Measurements from ENCODE around the gene ORMDL3.

ORMDL3 gene

GRCh38 chr17:39927101-39927928, at the start of gene ORMDL3, which contains the start of gene LRRC3C:
Gene ORMDL3, minus strand, starts transcription at chr17:39927601. Its CDS starts 3,398 bp downstream, at chr17:39924203.
Gene LRRC3C, plus strand, starts transcription at chr17:39927732. Its CDS starts 13,792 bp downstream, at chr17:39941524.
- peak within 1 kb of the TSS; percentile 92 for H3K4me3 ChIP-seq
- peak; percentile 64 for DNase-seq (ENCODE audit: low read depth, low spot score)
- H3K27ac ChIP-seq = no peak within 1 kb of the TSS; the same call in 1 of the 2 replicates
- no peaks in the 10 kb centered on the region for H3K9me3 ChIP-seq (ENCODE audit: low read depth, low read length)
- peak within 1 kb of the TSS; percentile 90 for H3K9ac ChIP-seq (ENCODE audit: insufficient read length)
- TF ChIP-seq EZH2 (IDR thresholded peaks at IDR 0.05) (no peak), POLR2AphosphoS5 (IDR thresholded peaks at IDR 0.05; ENCODE audit: borderline replicate concordance, low read depth, low read length) (peak; percentile 85), FOXP2 (optimal IDR thresholded peaks at IDR 0.05; ENCODE audit: control extremely low read depth, extremely low read length, insufficient read depth) (no peak)
- H3K36me3 ChIP-seq (ENCODE audit: insufficient read depth, low read length) = peaks cover 6% of the 10 kb centered on the region; the same call in 1 of the 2 replicates

GRCh38 chr17:39975801-39976200, 48.4 kb upstream of the ORMDL3 start:
- TF ChIP-seq FOXP2 (optimal IDR thresholded peaks at IDR 0.05; ENCODE audit: control extremely low read depth, extremely low read length, insufficient read depth) = no peak
- DNase-seq (ENCODE audit: low read depth, low spot score) = no peak
- Histone ChIP-seq H3K36me3 (ENCODE audit: insufficient read depth, low read length) (no peaks in the 10 kb centered on the region), H3K4me3 (no peak overlapping the region), H3K9me3 (ENCODE audit: low read depth, low read length) (no peaks in the 10 kb centered on the region), H3K9ac (ENCODE audit: insufficient read length) (no peak overlapping the region), H3K27ac (no peak overlapping the region)

DNA sequence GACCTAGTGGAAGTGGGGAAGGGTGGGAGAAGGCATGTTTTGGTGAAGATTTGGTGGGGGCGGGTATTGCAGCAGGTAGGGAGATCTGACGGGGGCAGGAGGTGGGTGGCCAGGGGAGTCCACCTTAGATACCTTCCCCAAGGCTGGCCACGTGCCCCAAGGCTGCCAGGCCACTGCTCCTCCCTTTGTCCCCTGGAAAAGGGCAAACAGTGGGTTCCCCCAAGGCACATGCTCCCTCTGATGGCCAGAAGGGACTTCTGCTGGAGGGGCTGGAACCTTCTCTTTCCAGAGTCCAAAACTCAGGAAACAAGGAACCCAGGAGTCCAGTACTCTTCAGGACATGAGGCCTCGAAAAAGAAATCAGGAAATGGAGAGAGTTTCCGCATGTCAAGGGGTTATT, 47.0 kb upstream of the ORMDL3 start:
- no peak overlapping the region for H3K27ac ChIP-seq
- no peak overlapping the region for H3K9ac ChIP-seq (ENCODE audit: insufficient read length)
- no peak overlapping the region for H3K4me3 ChIP-seq
- no peaks in the 10 kb centered on the region for H3K9me3 ChIP-seq (ENCODE audit: low read depth, low read length)
- no peaks in the 10 kb centered on the region for H3K36me3 ChIP-seq (ENCODE audit: insufficient read depth, low read length)
- no peak for DNase-seq (ENCODE audit: low read depth, low spot score)
- no peak for TF ChIP-seq FOXP2 (optimal IDR thresholded peaks at IDR 0.05; ENCODE audit: control extremely low read depth, extremely low read length, insufficient read depth)
- TF ChIP-seq POLR2AphosphoS5 (IDR thresholded peaks at IDR 0.05; ENCODE audit: borderline replicate concordance, low read depth, low read length) = no peak
- TF ChIP-seq EZH2 (IDR thresholded peaks at IDR 0.05) = no peak

DNA sequence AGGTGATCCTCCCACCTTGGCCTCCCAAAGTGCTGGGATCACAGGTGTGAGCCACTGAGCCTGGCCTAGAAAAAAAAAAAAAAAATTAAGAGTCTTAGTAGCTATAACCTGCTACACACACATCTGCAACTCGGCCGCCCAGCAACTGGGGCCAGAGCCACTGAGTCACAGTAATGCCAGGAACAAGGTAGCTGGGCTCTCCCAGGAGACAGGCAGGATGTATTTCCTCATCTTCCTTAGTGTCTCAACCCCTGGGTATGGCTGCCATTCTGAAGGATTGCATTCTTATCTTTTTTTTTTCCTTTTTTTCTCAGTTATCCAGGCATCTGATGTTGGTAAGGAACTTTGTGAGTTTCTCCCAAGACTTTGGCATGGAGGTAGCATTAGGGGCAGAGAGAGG, 46.1 kb upstream of the ORMDL3 start:
- H3K36me3 ChIP-seq (ENCODE audit: insufficient read depth, low read length) = no peaks in the 10 kb centered on the region
- TF ChIP-seq POLR2AphosphoS5 (IDR thresholded peaks at IDR 0.05; ENCODE audit: borderline replicate concordance, low read depth, low read length) (no peak), FOXP2 (optimal IDR thresholded peaks at IDR 0.05; ENCODE audit: control extremely low read depth, extremely low read length, insufficient read depth) (no peak), EZH2 (IDR thresholded peaks at IDR 0.05) (no peak)
- no peak overlapping the region for H3K27ac ChIP-seq

GRCh38 chr17:39972271-39972670, 44.9 kb upstream of the ORMDL3 start:
- DNase-seq (ENCODE audit: low read depth, low spot score) = no peak
- peak overlapping the region; percentile 57 for H3K9ac ChIP-seq (ENCODE audit: insufficient read length)
- no peak overlapping the region for H3K4me3 ChIP-seq
- no peaks in the 10 kb centered on the region for H3K36me3 ChIP-seq (ENCODE audit: insufficient read depth, low read length)
- H3K27ac ChIP-seq = no peak overlapping the region
- TF ChIP-seq FOXP2 (optimal IDR thresholded peaks at IDR 0.05; ENCODE audit: control extremely low read depth, extremely low read length, insufficient read depth) (no peak), EZH2 (IDR thresholded peaks at IDR 0.05) (no peak), POLR2AphosphoS5 (IDR thresholded peaks at IDR 0.05; ENCODE audit: borderline replicate concordance, low read depth, low read length) (no peak)
- H3K9me3 ChIP-seq (ENCODE audit: low read depth, low read length) = no peaks in the 10 kb centered on the region

More for the DNA sequence above, 46.1 kb upstream of the ORMDL3 start:
- no peak overlapping the region for H3K4me3 ChIP-seq
- DNase-seq (ENCODE audit: low read depth, low spot score) = no peak
- H3K9ac ChIP-seq (ENCODE audit: insufficient read length) = no peak overlapping the region
- H3K9me3 ChIP-seq (ENCODE audit: low read depth, low read length) = no peaks in the 10 kb centered on the region

DNA sequence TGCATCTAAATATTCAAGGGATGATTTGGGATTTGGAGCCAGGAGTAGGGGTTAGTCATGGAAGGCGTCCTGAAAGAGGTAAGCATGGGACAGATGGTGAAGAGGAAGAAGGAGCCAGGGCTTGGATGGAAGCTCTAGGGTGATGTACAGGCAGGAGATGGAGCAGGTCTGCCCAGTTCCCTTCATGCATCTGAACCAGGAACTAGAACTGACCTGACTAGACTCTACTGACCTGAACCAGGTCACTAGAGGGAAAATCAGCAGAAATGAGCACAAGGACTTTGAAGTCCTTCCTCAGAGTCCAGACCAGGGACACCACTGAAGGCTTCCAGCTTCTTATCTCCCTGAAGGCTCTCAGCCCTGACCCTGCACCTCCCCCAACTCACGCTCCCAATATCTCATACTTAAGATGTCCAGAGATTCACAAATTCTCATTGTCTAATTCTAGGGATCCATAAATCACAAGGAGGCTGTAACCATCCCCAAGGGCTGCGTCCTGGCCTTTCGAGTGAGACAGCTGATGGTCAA, 43.7 kb upstream of the ORMDL3 start:
- Histone ChIP-seq H3K4me3 (no peak overlapping the region), H3K36me3 (ENCODE audit: insufficient read depth, low read length) (no peaks in the 10 kb centered on the region), H3K9ac (ENCODE audit: insufficient read length) (no peak overlapping the region), H3K27ac (no peak overlapping the region), H3K9me3 (ENCODE audit: low read depth, low read length) (no peaks in the 10 kb centered on the region)
- TF ChIP-seq EZH2 (IDR thresholded peaks at IDR 0.05) = no peak
- no peak for TF ChIP-seq FOXP2 (optimal IDR thresholded peaks at IDR 0.05; ENCODE audit: control extremely low read depth, extremely low read length, insufficient read depth)
- no peak for TF ChIP-seq POLR2AphosphoS5 (IDR thresholded peaks at IDR 0.05; ENCODE audit: borderline replicate concordance, low read depth, low read length)
- DNase-seq (ENCODE audit: low read depth, low spot score) = no peak

DNA sequence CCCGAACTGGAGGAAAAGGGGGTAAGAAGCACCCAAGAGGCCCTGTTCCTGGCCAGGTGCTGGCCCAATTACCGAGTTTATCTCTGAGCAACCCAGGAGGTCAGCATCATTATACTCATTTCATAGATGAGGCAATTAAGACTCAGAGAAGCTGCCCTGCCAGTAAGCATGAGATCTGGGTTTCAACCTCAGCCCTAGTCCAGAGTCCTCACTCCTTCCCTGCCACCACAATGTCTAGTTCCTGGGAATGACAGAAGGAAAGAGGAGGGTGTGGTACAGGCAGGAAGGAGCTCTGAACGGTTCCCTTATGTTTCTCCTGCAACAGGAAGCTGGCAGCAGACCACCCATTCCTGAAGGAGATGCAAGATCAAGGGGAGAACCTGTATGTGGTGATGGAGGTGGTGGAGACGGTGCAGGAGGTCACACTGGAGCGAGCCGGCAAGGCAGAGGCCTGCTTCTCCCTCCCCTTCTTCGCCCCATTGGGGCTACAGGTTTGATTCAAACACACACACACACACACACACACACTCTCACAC, 42.8 kb upstream of the ORMDL3 start:
- Histone ChIP-seq H3K9ac (ENCODE audit: insufficient read length) (no peak overlapping the region), H3K9me3 (ENCODE audit: low read depth, low read length) (no peaks in the 10 kb centered on the region), H3K4me3 (no peak overlapping the region), H3K36me3 (ENCODE audit: insufficient read depth, low read length) (no peaks in the 10 kb centered on the region), H3K27ac (no peak overlapping the region)
- no peak for DNase-seq (ENCODE audit: low read depth, low spot score)
- TF ChIP-seq EZH2 (IDR thresholded peaks at IDR 0.05) (no peak), POLR2AphosphoS5 (IDR thresholded peaks at IDR 0.05; ENCODE audit: borderline replicate concordance, low read depth, low read length) (no peak), FOXP2 (optimal IDR thresholded peaks at IDR 0.05; ENCODE audit: control extremely low read depth, extremely low read length, insufficient read depth) (no peak)

DNA sequence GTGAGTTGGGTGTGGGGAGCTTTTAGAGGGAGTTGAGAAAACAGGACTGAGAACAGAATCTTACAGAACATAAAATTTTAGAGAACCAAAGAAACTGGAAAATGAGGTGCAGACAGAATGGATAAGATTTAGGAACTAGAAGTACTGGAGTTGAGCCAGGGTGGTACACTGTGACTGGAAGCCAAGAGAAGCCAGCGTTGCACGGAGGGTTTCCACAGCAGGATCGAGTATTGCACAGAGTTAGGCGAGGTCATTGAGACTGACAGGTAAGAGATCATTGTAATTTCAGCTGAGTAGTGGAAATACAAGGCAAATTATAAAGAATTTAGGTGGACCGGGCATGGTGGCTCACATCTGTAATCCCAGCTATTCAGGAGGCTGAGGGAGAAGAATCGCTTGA, 42.0 kb upstream of the ORMDL3 start:
- TF ChIP-seq EZH2 (IDR thresholded peaks at IDR 0.05) (no peak), FOXP2 (optimal IDR thresholded peaks at IDR 0.05; ENCODE audit: control extremely low read depth, extremely low read length, insufficient read depth) (no peak), POLR2AphosphoS5 (IDR thresholded peaks at IDR 0.05; ENCODE audit: borderline replicate concordance, low read depth, low read length) (no peak)

More for the DNA sequence above, 42.0 kb upstream of the ORMDL3 start:
- Histone ChIP-seq H3K9ac (ENCODE audit: insufficient read length) (no peak overlapping the region), H3K9me3 (ENCODE audit: low read depth, low read length) (no peaks in the 10 kb centered on the region), H3K27ac (no peak overlapping the region), H3K36me3 (ENCODE audit: insufficient read depth, low read length) (no peaks in the 10 kb centered on the region), H3K4me3 (no peak overlapping the region)
- DNase-seq (ENCODE audit: low read depth, low spot score) = no peak
